Epithelial cell of alveolus of lung (primary cell): Measurements from ENCODE around the gene ZNF367. TPM values are rescaled to one million over a fixed set of nuclear protein-coding genes. Genes with fewer than 3 reads are reported as not detected.

Experiments
- total RNA-seq: library from RNA; depleted of rRNA; stranded (reverse); fragments of >200 nt; gene quantifications from 2 replicates; pipeline ENCODE4 v1.2.1, GENCODE V29; 2015

Gene ZNF367
- 2.8 and 3.2 TPM in 2 replicates for total RNA-seq

GRCh38 chr9:96418083-96418919, at the start of gene ZNF367:
Gene ZNF367, minus strand, starts transcription at chr9:96418370. Its CDS starts 338 bp downstream, at chr9:96418032.

GRCh38 chr9:96449845-96450612, 31.9 kb upstream of the ZNF367 start, which contains the start of gene HABP4:
Gene HABP4, plus strand, starts transcription at chr9:96450169. Its CDS starts 111 bp downstream, at chr9:96450280.

GRCh38 chr9:96383165-96383942, 34.8 kb downstream of the ZNF367 start, which contains the start of gene SLC35D2:
Gene SLC35D2, minus strand, starts transcription at chr9:96383711. Its CDS starts 77 bp downstream, at chr9:96383634.

Other genes with a start within 250 kb of the ZNF367 start
- not detected in 2 replicates for gene HSD17B3, start 116.2 kb downstream of the ZNF367 start, total RNA-seq
- 7.8 and 23.0 TPM in 2 replicates for gene SLC35D2, start 34.7 kb downstream of the ZNF367 start, total RNA-seq
- 4.6 and 11.2 TPM in 2 replicates for gene HABP4, start 31.8 kb upstream of the ZNF367 start, total RNA-seq
- 11.8 and 18.3 TPM in 2 replicates for gene CDC14B, start 201.5 kb upstream of the ZNF367 start, total RNA-seq
- gene PRXL2C, start 236.9 kb upstream of the ZNF367 start, total RNA-seq, result 7.9 and 8.4 TPM in 2 replicates